ENCODE measurements around the gene SPAG16. TPM values are rescaled to one million over a fixed set of nuclear protein-coding genes. Genes with fewer than 3 reads are reported as not detected.

Gene SPAG16
- total RNA-seq, 1 experiment from 2014 or later: 17.3 TPM

GRCh38 chr2:214169281-214169680 lies 885.0 kb downstream of the SPAG16 start:
- Histone ChIP-seq H3K27me3 (ENCODE audit: insufficient read depth, low read length) (no peaks in the 10 kb centered on the region), H2BK120ac (ENCODE audit: low read depth, low read length, poor library complexity, severe bottlenecking) (no peak overlapping the region), H2AFZ (ENCODE audit: low read length) (no peak overlapping the region), H3K9me3 (ENCODE audit: control insufficient read depth, low read depth, low read length) (no peaks in the 10 kb centered on the region), H3K4me1 (ENCODE audit: insufficient read depth, low read length) (no peaks in the 10 kb centered on the region), H3K27ac (ENCODE audit: insufficient read length, low read depth, low read length) (no peak overlapping the region), H4K20me1 (ENCODE audit: control insufficient read depth, insufficient read depth, insufficient read length) (no peaks in the 10 kb centered on the region), H4K91ac (ENCODE audit: insufficient read length, low read depth, low read length) (no peak overlapping the region), H3K18ac (ENCODE audit: insufficient read length, low read depth, low read length) (no peak overlapping the region), H3K79me2 (ENCODE audit: insufficient read depth, low read length) (no peaks in the 10 kb centered on the region), H2BK5ac (ENCODE audit: insufficient read length, low read length) (no peak overlapping the region), H2BK12ac (ENCODE audit: insufficient read length, low read depth, low read length) (no peak overlapping the region), H3K23ac (ENCODE audit: insufficient read length, low read depth, low read length) (no peak overlapping the region), H3K4ac (ENCODE audit: low read depth, low read length) (no peak overlapping the region), H3K23me2 (ENCODE audit: insufficient read length, low read depth, low read length, poor library complexity, severe bottlenecking) (no peaks in the 10 kb centered on the region), H4K5ac (ENCODE audit: insufficient read length, low read depth, low read length) (no peak overlapping the region), H3K9ac (ENCODE audit: extremely low read depth, insufficient read length, low read length) (no peak overlapping the region), H3K56ac (ENCODE audit: insufficient read length, low read depth, low read length) (no peak overlapping the region), H2BK20ac (ENCODE audit: low read depth, low read length, poor library complexity, severe bottlenecking) (no peak overlapping the region), H3T11ph (ENCODE audit: low read length) (no peak overlapping the region), H2AK5ac (ENCODE audit: insufficient read length, low read length) (no peak overlapping the region), H2BK15ac (ENCODE audit: low read depth, low read length) (no peak overlapping the region), H3K79me1 (ENCODE audit: insufficient read depth, low read depth, low read length, poor library complexity, severe bottlenecking) (no peaks in the 10 kb centered on the region), H3K14ac (ENCODE audit: insufficient read depth, low read length) (no peak overlapping the region), H4K8ac (replicated peaks; ENCODE audit: insufficient read length, low read depth, low read length) (no peak overlapping the region), H3K4me2 (ENCODE audit: insufficient read depth, insufficient read length, low read length) (no peak overlapping the region)
- no CpG with 5 or more reads among the region's 5 CpGs for WGBS (ENCODE audit: extremely low coverage, insufficient read length, low lambda C conversion rate)
- DNase-seq: no peak
- no peaks in the 10 kb centered on the region for H3K27me3 Mint-ChIP-seq (ENCODE audit: low read depth)
- no peaks in the 10 kb centered on the region for H3K9me3 Mint-ChIP-seq
- no peak overlapping the region for H3K4me3 Mint-ChIP-seq
- TF ChIP-seq CTCF (conservative IDR thresholded peaks at IDR 0.05): no peak
- no peaks in the 10 kb centered on the region; a peak in 1 of 4 replicates for H3K4me1 Mint-ChIP-seq
- no peak overlapping the region for H3K27ac Mint-ChIP-seq
- no peaks in the 10 kb centered on the region for H3K36me3 Mint-ChIP-seq (ENCODE audit: insufficient read depth in 1 of 3, low read depth in 3 of 3)

Measured in H9 (cell line).